SK-N-SH (cell line): Measurements from ENCODE around the gene TMPRSS6. TPM values are rescaled to one million over a fixed set of nuclear protein-coding genes. Genes with fewer than 3 reads are reported as not detected.

Experiments used
- CTCF ChIA-PET: fragments of 300-600, 350-600 bp; formaldehyde crosslinking; extraction: SDS; loops from one replicate; lab custom pipeline; 2021; lab: Yijun Ruan, JAX
- POLR2A ChIA-PET: fragments of 350-600 bp; sonication (Branson Sonifier 250); formaldehyde crosslinking; extraction: SDS; loops from one replicate; lab custom pipeline; 2020; ENCODE audit warnings: antibody characterized with exemption, inconsistent platforms; lab: Yijun Ruan, JAX
- DNase-seq: peaks from one replicate; pipeline ENCODE4 v3.0.0; 2012
- H2AFZ ChIP-seq: fragments of 200-600 bp; sonication (generic); 2 replicates; pipeline ENCODE4 v1.8.1; 2016; ENCODE audit warnings: antibody characterized with exemption, mild to moderate bottlenecking, low read depth
- H3F3A ChIP-seq: fragments of 200-600 bp; sonication (generic); replicated peaks from 2 replicates; pipeline ENCODE3; 2016; ENCODE audit warnings: antibody characterized with exemption, mild to moderate bottlenecking; ENCODE audit not compliant: insufficient read depth
- H3K27ac ChIP-seq, 2 experiments: fragments of 200-500 bp in 1 of 2; fragments of 200-600 bp in 1 of 2; sonication (Bioruptor generic) in 1 of 2; sonication (generic), shearing (Covaris generic) in 1 of 2; 2 replicates each; pipeline versions ENCODE4 v1.5.1 to v1.6.1; 2014 to 2016; ENCODE audit warnings: low read depth in 2 of 2, inconsistent platforms in 1 of 2, low read length in 1 of 2, mild to moderate bottlenecking in 1 of 2, mixed read lengths in 1 of 2
- H3K27me3 ChIP-seq: fragments of 200-600 bp; sonication (generic), shearing (Covaris generic); 2 replicates; pipeline ENCODE4 v1.6.1; 2016; ENCODE audit warnings: mixed run types; ENCODE audit not compliant: insufficient read depth
- H3K36me3 ChIP-seq, 2 experiments: fragments of 200-500 bp in 1 of 2; fragments of 200-600 bp in 1 of 2; sonication (Bioruptor generic) in 1 of 2; sonication (generic) in 1 of 2; replicated peaks in 1 of 2; 2 replicates each; pipeline versions ENCODE3 to v1.5.1; 2014 to 2016; ENCODE audit warnings: low read length in 1 of 2, mild to moderate bottlenecking in 1 of 2; ENCODE audit not compliant: insufficient read depth in 2 of 2, control insufficient read depth in 1 of 2
- H3K4me1 ChIP-seq, 2 experiments: fragments of 200-500 bp in 1 of 2; fragments of 200-600 bp in 1 of 2; sonication (Bioruptor generic) in 1 of 2; sonication (generic), shearing (Covaris generic) in 1 of 2; 2 replicates each; pipeline versions ENCODE4 v1.5.1 to v1.6.1; 2014 to 2016; ENCODE audit warnings: low read depth in 1 of 2, low read length in 1 of 2, mixed run types in 1 of 2; ENCODE audit not compliant: insufficient read depth in 2 of 2, control insufficient read depth in 1 of 2
- H3K4me2 ChIP-seq: fragments of 200-600 bp; sonication (generic), shearing (Covaris generic); 2 replicates; pipeline ENCODE4 v1.6.1; 2017; ENCODE audit warnings: mixed run types
- H3K4me3 ChIP-seq, 2 experiments: fragments of 200-500 bp in 1 of 2; fragments of 200-600 bp in 1 of 2; sonication (Bioruptor generic) in 1 of 2; sonication (generic), shearing (Covaris generic) in 1 of 2; 2 replicates each; pipeline versions ENCODE4 v1.5.1 to v1.8.1; 2014 to 2016; ENCODE audit warnings: low read depth in 2 of 2, inconsistent platforms in 1 of 2, low read length in 1 of 2, mild to moderate bottlenecking in 1 of 2, mixed read lengths in 1 of 2, moderate library complexity in 1 of 2
- H3K79me2 ChIP-seq: fragments of 200-600 bp; sonication (generic); 2 replicates; pipeline ENCODE4 v1.8.1; 2017; ENCODE audit warnings: mild to moderate bottlenecking; ENCODE audit not compliant: insufficient read depth
- H3K9ac ChIP-seq: fragments of 200-600 bp; sonication (generic); 2 replicates; pipeline ENCODE4 v1.6.1; 2017; ENCODE audit warnings: mixed run types
- H3K9me2 ChIP-seq: fragments of 200-600 bp; sonication (generic); 2 replicates; pipeline ENCODE4 v1.6.1; 2017; ENCODE audit warnings: mixed run types
- H3K9me3 ChIP-seq: fragments of 200-600 bp; sonication (generic); 2 replicates; pipeline ENCODE4 v1.6.1; 2017; ENCODE audit warnings: mixed run types, mild to moderate bottlenecking, moderate library complexity
- H4K20me1 ChIP-seq: fragments of 200-600 bp; sonication (generic); 2 replicates; pipeline ENCODE4 v1.6.1; 2017; ENCODE audit warnings: mild to moderate bottlenecking, mixed run types; ENCODE audit not compliant: insufficient read depth
- CHD2 ChIP-seq: fragments of 150-350 bp; IDR thresholded peaks from 2 replicates; pipeline ENCODE4 v1.6.1; 2018; ENCODE audit warnings: low read length; ENCODE audit not compliant: partially characterized antibody
- ELF1 ChIP-seq: IDR thresholded peaks from 2 replicates; pipeline ENCODE4 v1.4.0; 2012
- EP300 ChIP-seq, 2 experiments: IDR thresholded peaks; 2 replicates each; pipeline versions ENCODE4 v1.4.0 to v1.6.1; 2012; ENCODE audit warnings: borderline replicate concordance in 1 of 2, low read depth in 1 of 2, low read length in 1 of 2
- EZH2phosphoT487 ChIP-seq: fragments of 200-600 bp; sonication (generic); IDR thresholded peaks from 2 replicates; pipeline ENCODE4 v1.6.1; 2017; ENCODE audit warnings: low read depth, mixed run types, mild to moderate bottlenecking, antibody characterized with exemption, moderate library complexity, borderline replicate concordance
- FOSL2 ChIP-seq: IDR thresholded peaks from 2 replicates; pipeline ENCODE4 v1.4.0; 2012; ENCODE audit warnings: low read depth, mild to moderate bottlenecking, moderate library complexity, borderline replicate concordance
- FOXJ3 ChIP-seq: sonication (generic); formaldehyde crosslinking; IDR thresholded peaks from 2 replicates; pipeline ENCODE4 v1.5.1; 2020; ENCODE audit warnings: mild to moderate bottlenecking, missing genetic modification reagents
- FOXM1 ChIP-seq: IDR thresholded peaks from 2 replicates; pipeline ENCODE4 v1.4.0; 2012; ENCODE audit warnings: low read depth, mild to moderate bottlenecking
- GATA2 ChIP-seq: sonication (generic); formaldehyde crosslinking; IDR thresholded peaks from 2 replicates; pipeline ENCODE4 v1.5.0; 2020; ENCODE audit warnings: mild to moderate bottlenecking, missing genetic modification reagents
- JUND ChIP-seq: IDR thresholded peaks from 2 replicates; pipeline ENCODE4 v1.4.0; 2012
- MXI1 ChIP-seq: IDR thresholded peaks from 2 replicates; pipeline ENCODE4 v1.6.1; 2012; ENCODE audit warnings: mild to moderate bottlenecking, low read depth, low read length, improper control_type of control experiment
- POLR2AphosphoS5 ChIP-seq: IDR thresholded peaks from 2 replicates; pipeline ENCODE4 v1.6.1; 2012; ENCODE audit warnings: low read depth, low read length
- RFX5 ChIP-seq: IDR thresholded peaks from 2 replicates; pipeline ENCODE4 v1.6.1; 2012; ENCODE audit warnings: mild to moderate bottlenecking, improper control_type of control experiment, low read length
- SIN3A ChIP-seq: IDR thresholded peaks from 2 replicates; pipeline ENCODE4 v1.6.1; 2012; ENCODE audit warnings: low read depth, mild to moderate bottlenecking, low read length, moderate library complexity, borderline replicate concordance
- USF2 ChIP-seq: fragments of 150-350 bp; IDR thresholded peaks from 2 replicates; pipeline ENCODE4 v1.6.1; 2017; ENCODE audit warnings: antibody characterized with exemption, low read length, low read depth, borderline replicate concordance
- WGBS: methylation state at CpG from one replicate; pipeline ENCODE4 v1.1.6; 2017; ENCODE audit warnings: low lambda C conversion rate; 5-methylcytosine and 5-hydroxymethylcytosine counted together
- polyA plus RNA-seq, 3 experiments: library from polyadenylated mRNA; depleted of rRNA; stranded (reverse); fragments of >200 nt; gene quantifications; 2 replicates each; pipeline ENCODE4 v1.2.3, GENCODE V29; 2012
- TF ChIP-seq, protein P1 (sequence below): IDR thresholded peaks from 2 replicates; pipeline ENCODE4; 2012
- TF ChIP-seq, protein P2 (sequence below): fragments of 150-350 bp; IDR thresholded peaks from 2 replicates; pipeline ENCODE4 v1.6.1; 2016; ENCODE audit warnings: mild to moderate bottlenecking, low read depth, low read length

Gene TMPRSS6
- polyA plus RNA-seq, 1 of the 3 experiments (the other 2 are of a cell fraction): not detected

GRCh38 chr22:37052386-37053309 lies 56.9 kb downstream of the TMPRSS6 start:
- WGBS: 64% methylated on average over 24 of the region's 25 CpGs
- CTCF ChIA-PET: interaction anchor here (1.0 to 1.6 kb wide), 2 partner anchors 9 to 145 kb away, joined by 3 to 5 read pairs; no protein-coding TSS in a partner anchor

More at GRCh38 chr22:37052386-37053309, 56.9 kb downstream of the TMPRSS6 start:
- peak overlapping the region; percentile 79 for H3K9ac ChIP-seq
- peak overlapping the region; percentile 95 for H3K4me2 ChIP-seq
- no peaks in the 10 kb centered on the region for H3K27me3 ChIP-seq
- no peaks in the 10 kb centered on the region for H3K9me2 ChIP-seq
- no peaks in the 10 kb centered on the region for H4K20me1 ChIP-seq
- H3K27ac ChIP-seq: peak overlapping the region in 1 of 2 experiments; percentile 49; a peak in 1 of 4 replicates
- POLR2A ChIA-PET: interaction anchor here (0.8 to 1.5 kb wide), 4 partner anchors 10 to 277 kb away, joined by 3 to 4 read pairs (median 3); partner anchors contain the start of gene IFT27
- H3K36me3 ChIP-seq: peaks cover 0 to 34% of the 10 kb centered on the region in 2 experiments
- TF ChIP-seq EZH2phosphoT487 (no peak), RFX5 (no peak), POLR2AphosphoS5 (no peak), FOSL2 (no peak), CHD2 (no peak), FOXJ3 (CRISPR knock-in tag) (no peak), EP300 (IDR thresholded peaks at IDR 0.05; ENCODE audit: borderline replicate concordance in 1 of 2, low read depth in 1 of 2, low read length in 1 of 2) (no peak), SIN3A (no peak), GATA2 (CRISPR knock-in tag) (no peak), MXI1 (no peak), ELF1 (no peak), JUND (no peak), USF2 (no peak), FOXM1 (no peak)
- TF ChIP-seq, protein P1, sequence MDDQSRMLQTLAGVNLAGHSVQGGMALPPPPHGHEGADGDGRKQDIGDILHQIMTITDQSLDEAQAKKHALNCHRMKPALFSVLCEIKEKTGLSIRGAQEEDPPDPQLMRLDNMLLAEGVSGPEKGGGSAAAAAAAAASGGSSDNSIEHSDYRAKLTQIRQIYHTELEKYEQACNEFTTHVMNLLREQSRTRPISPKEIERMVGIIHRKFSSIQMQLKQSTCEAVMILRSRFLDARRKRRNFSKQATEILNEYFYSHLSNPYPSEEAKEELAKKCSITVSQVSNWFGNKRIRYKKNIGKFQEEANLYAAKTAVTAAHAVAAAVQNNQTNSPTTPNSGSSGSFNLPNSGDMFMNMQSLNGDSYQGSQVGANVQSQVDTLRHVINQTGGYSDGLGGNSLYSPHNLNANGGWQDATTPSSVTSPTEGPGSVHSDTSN: no peak
- TF ChIP-seq, protein P2, sequence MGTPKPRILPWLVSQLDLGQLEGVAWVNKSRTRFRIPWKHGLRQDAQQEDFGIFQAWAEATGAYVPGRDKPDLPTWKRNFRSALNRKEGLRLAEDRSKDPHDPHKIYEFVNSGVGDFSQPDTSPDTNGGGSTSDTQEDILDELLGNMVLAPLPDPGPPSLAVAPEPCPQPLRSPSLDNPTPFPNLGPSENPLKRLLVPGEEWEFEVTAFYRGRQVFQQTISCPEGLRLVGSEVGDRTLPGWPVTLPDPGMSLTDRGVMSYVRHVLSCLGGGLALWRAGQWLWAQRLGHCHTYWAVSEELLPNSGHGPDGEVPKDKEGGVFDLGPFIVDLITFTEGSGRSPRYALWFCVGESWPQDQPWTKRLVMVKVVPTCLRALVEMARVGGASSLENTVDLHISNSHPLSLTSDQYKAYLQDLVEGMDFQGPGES: no peak
- no peaks in the 10 kb centered on the region for H3K9me3 ChIP-seq
- H3K4me1 ChIP-seq: peaks cover 0 to 10% of the 10 kb centered on the region in 2 experiments; a peak in 1 of 4 replicates
- no peak overlapping the region; the same call in 1 of the 2 replicates for H2AFZ ChIP-seq
- H3K4me3 ChIP-seq: peak overlapping the region; percentile 84 to 88
- H3K79me2 ChIP-seq: peaks cover 16% of the 10 kb centered on the region; the same call in 1 of the 2 replicates
- no peak for DNase-seq
- H3F3A ChIP-seq: no peaks in the 10 kb centered on the region
